Activated CD8-positive, alpha-beta memory T cell treated with anti-CD3 and anti-CD28 coated beads for 4 hours (primary cell): ENCODE data around the gene NANOGP8.
"Not testable (repeated sequence)": the region's sequence is repeated elsewhere in the genome, so short reads cannot be mapped to it uniquely, and the experiment has no call there.

ENCODE experiments used
- DNase-seq, 2 donors: peaks; one replicate each; pipeline ENCODE4 v3.0.0-alpha.2; 2020; ENCODE audit warnings: low read depth in 2 of 2

The NANOGP8 gene

GRCh38 chr15:35095941-35096340, 10.8 kb upstream of the NANOGP8 start:
- no peak for DNase-seq

- no peak for DNase-seq
Observed at GRCh38 chr15:35092846-35093245, 7.8 kb upstream of the NANOGP8 start.

- DNase-seq, result no peak
Observed at GRCh38 chr15:35092311-35092710, 7.2 kb upstream of the NANOGP8 start.

GRCh38 chr15:35090104-35090807, 5.2 kb upstream of the NANOGP8 start:
- DNase-seq, result no peak

GRCh38 chr15:35089551-35089950, 4.5 kb upstream of the NANOGP8 start:
- no peak for DNase-seq

GRCh38 chr15:35088329-35088728, 3.2 kb upstream of the NANOGP8 start:
- no peak for DNase-seq

- DNase-seq, result no peak
Observed at GRCh38 chr15:35087759-35088158, 2.7 kb upstream of the NANOGP8 start.

GRCh38 chr15:35082371-35083348, 2.4 kb downstream of the NANOGP8 start:
- not testable (repeated sequence) for DNase-seq

GRCh38 chr15:35081626-35082365, 3.3 kb downstream of the NANOGP8 start:
- not testable (repeated sequence) for DNase-seq

GRCh38 chr15:35080226-35080625, 4.9 kb downstream of the NANOGP8 start:
- no peak for DNase-seq

- DNase-seq, result no peak
Observed at GRCh38 chr15:35078221-35078915, 6.7 kb downstream of the NANOGP8 start.

- no peak for DNase-seq
Observed at GRCh38 chr15:35071106-35071505, 14.0 kb downstream of the NANOGP8 start.

- no peak for DNase-seq
Observed at GRCh38 chr15:35068846-35069475, 16.1 kb downstream of the NANOGP8 start.

GRCh38 chr15:35067496-35068347, 17.4 kb downstream of the NANOGP8 start:
- DNase-seq, result no peak

- no peak for DNase-seq
Observed at GRCh38 chr15:35066094-35066493, 19.0 kb downstream of the NANOGP8 start.

- DNase-seq, result no peak
Observed at GRCh38 chr15:35064576-35065190, 20.4 kb downstream of the NANOGP8 start.

GRCh38 chr15:35062738-35063099, 22.4 kb downstream of the NANOGP8 start:
- no peak for DNase-seq

GRCh38 chr15:35061825-35062737, 23.0 kb downstream of the NANOGP8 start:
- no peak for DNase-seq
